MM.1S (cell line): ENCODE measurements around the gene IKBKG.

ENCODE experiments used
- DNase-seq: peaks from one replicate; pipeline ENCODE4 v3.0.0-alpha.2; 2015
- H2AFZ ChIP-seq: fragments of 300-600 bp; sonication (generic); 2 replicates; pipeline ENCODE4 v1.6.0; 2016; ENCODE audit warnings: antibody characterized with exemption, low read length
- H3F3A ChIP-seq: fragments of 300-600 bp; sonication (generic); 2 replicates; pipeline ENCODE4 v1.6.1; 2016; ENCODE audit warnings: mild to moderate bottlenecking, antibody characterized with exemption, low read length, moderate library complexity, mixed read lengths; ENCODE audit not compliant: insufficient read depth
- H3K27ac ChIP-seq: fragments of 300-600 bp; sonication (generic); 2 replicates; pipeline ENCODE4 v1.5.1; 2016; ENCODE audit warnings: mild to moderate bottlenecking, low read length
- H3K27me3 ChIP-seq: fragments of 300-600 bp; sonication (generic); replicated peaks from 2 replicates; pipeline ENCODE4 v1.6.0; 2016; ENCODE audit warnings: low read length; ENCODE audit not compliant: insufficient read depth
- H3K36me3 ChIP-seq: fragments of 300-600 bp; sonication (generic); replicated peaks from 2 replicates; pipeline ENCODE4 v1.6.1; 2016; ENCODE audit warnings: mild to moderate bottlenecking, low read length, mixed read lengths; ENCODE audit not compliant: insufficient read depth
- H3K4me1 ChIP-seq: fragments of 300-600 bp; sonication (generic); 2 replicates; pipeline ENCODE4 v1.6.1; 2016; ENCODE audit warnings: low read length, mixed read lengths
- H3K4me2 ChIP-seq: fragments of 300-600 bp; sonication (generic); 2 replicates; pipeline ENCODE4 v1.6.0; 2016; ENCODE audit warnings: low read depth, low read length
- H3K4me3 ChIP-seq: fragments of 300-600 bp; sonication (generic); 2 replicates; pipeline ENCODE4 v1.5.1; 2016; ENCODE audit warnings: low read length, mixed read lengths
- H3K79me2 ChIP-seq: fragments of 300-600 bp; sonication (generic); 2 replicates; pipeline ENCODE4 v1.6.1; 2016; ENCODE audit warnings: mixed run types, low read length, mixed read lengths
- H3K9ac ChIP-seq: fragments of 300-600 bp; sonication (generic); 2 replicates; pipeline ENCODE4 v1.6.1; 2016; ENCODE audit warnings: low read length, mixed read lengths
- H3K9me2 ChIP-seq: fragments of 300-600 bp; sonication (generic); replicated peaks from 2 replicates; pipeline ENCODE4 v1.6.1; 2016; ENCODE audit warnings: mild to moderate bottlenecking, low read length, mixed read lengths; ENCODE audit not compliant: insufficient read depth
- H3K9me3 ChIP-seq: fragments of 300-600 bp; sonication (generic); replicated peaks from 2 replicates; pipeline ENCODE4 v1.6.1; 2016; ENCODE audit warnings: mild to moderate bottlenecking, low read length, mixed read lengths; ENCODE audit not compliant: insufficient read depth
- H4K20me1 ChIP-seq: fragments of 300-600 bp; sonication (generic); 2 replicates; pipeline ENCODE4 v1.6.1; 2016; ENCODE audit warnings: mild to moderate bottlenecking, low read length, moderate library complexity, mixed read lengths; ENCODE audit not compliant: insufficient read depth
- CTCF ChIP-seq: fragments of 300-600 bp; sonication (generic); IDR thresholded peaks from 2 replicates; pipeline ENCODE4 v1.5.1; 2016; ENCODE audit warnings: antibody characterized with exemption, low read length, mixed read lengths
- EZH2 ChIP-seq: fragments of 300-600 bp; sonication (generic); optimal IDR thresholded peaks from 2 replicates; pipeline ENCODE3; 2017; ENCODE audit warnings: low read depth, mild to moderate bottlenecking, antibody characterized with exemption, low read length, mixed read lengths
- EZH2phosphoT487 ChIP-seq: fragments of 300-600 bp; sonication (generic); IDR thresholded peaks from 2 replicates; pipeline ENCODE4 v1.6.1; 2018; ENCODE audit warnings: antibody characterized with exemption, low read length

IKBKG gene

GRCh38 chrX:154540897-154541535 lies 6.4 kb upstream of the IKBKG start:
- TF ChIP-seq EZH2: no peak
- TF ChIP-seq EZH2phosphoT487: no peak
- TF ChIP-seq CTCF: no peak
- Histone ChIP-seq H3K4me3 (no peak overlapping the region), H3K9me3 (no peaks in the 10 kb centered on the region), H3K4me2 (no peak overlapping the region), H3K9me2 (no peaks in the 10 kb centered on the region), H3K9ac (no peak overlapping the region), H3K4me1 (0 out of 2 replicates have a peak, but pooled peaks cover 3% of the 10 kb centered on the region), H2AFZ (no peak overlapping the region), H4K20me1 (no peaks in the 10 kb centered on the region), H3K27me3 (no peaks in the 10 kb centered on the region), H3K36me3 (no peaks in the 10 kb centered on the region), H3K79me2 (peaks cover 3% of the 10 kb centered on the region; the same call in 1 of the 2 replicates), H3F3A (no peaks in the 10 kb centered on the region), H3K27ac (no peak overlapping the region)
- DNase-seq: no peak

GRCh38 chrX:154541589-154541895 lies 5.9 kb upstream of the IKBKG start:
- no peaks in the 10 kb centered on the region for H4K20me1 ChIP-seq
- no peaks in the 10 kb centered on the region for H3F3A ChIP-seq
- H3K27ac ChIP-seq: no peak overlapping the region
- no peak overlapping the region for H2AFZ ChIP-seq
- no peak overlapping the region for H3K9ac ChIP-seq
- DNase-seq: no peak
- H3K9me3 ChIP-seq: no peaks in the 10 kb centered on the region
- no peak overlapping the region for H3K4me3 ChIP-seq
- no peaks in the 10 kb centered on the region for H3K27me3 ChIP-seq
- no peak for TF ChIP-seq EZH2phosphoT487
- no peak for TF ChIP-seq EZH2
- TF ChIP-seq CTCF: no peak
- H3K4me1 ChIP-seq: 0 out of 2 replicates have a peak, but pooled peaks cover 4% of the 10 kb centered on the region
- no peaks in the 10 kb centered on the region for H3K9me2 ChIP-seq
- H3K79me2 ChIP-seq: peaks cover 3% of the 10 kb centered on the region; the same call in 1 of the 2 replicates
- no peak overlapping the region for H3K4me2 ChIP-seq
- no peaks in the 10 kb centered on the region for H3K36me3 ChIP-seq

- H3F3A ChIP-seq: no peaks in the 10 kb centered on the region
- DNase-seq: no peak
- no peaks in the 10 kb centered on the region for H3K36me3 ChIP-seq
- H3K79me2 ChIP-seq: peaks cover 3% of the 10 kb centered on the region; the same call in 1 of the 2 replicates
- H3K4me1 ChIP-seq: 0 out of 2 replicates have a peak, but pooled peaks cover 4% of the 10 kb centered on the region
- no peaks in the 10 kb centered on the region for H4K20me1 ChIP-seq
- TF ChIP-seq CTCF: no peak
- no peak for TF ChIP-seq EZH2
- TF ChIP-seq EZH2phosphoT487: no peak
- H3K9me2 ChIP-seq: no peaks in the 10 kb centered on the region
- H3K27ac ChIP-seq: no peak overlapping the region
- no peak overlapping the region for H3K9ac ChIP-seq
- H3K27me3 ChIP-seq: no peaks in the 10 kb centered on the region
- H3K4me3 ChIP-seq: no peak overlapping the region
- H2AFZ ChIP-seq: no peak overlapping the region
- H3K4me2 ChIP-seq: no peak overlapping the region
- H3K9me3 ChIP-seq: no peaks in the 10 kb centered on the region
These were observed 5.3 kb upstream of the IKBKG start for GRCh38 chrX:154541896-154542722.
